HEK293 (cell line): ENCODE measurements around the gene SOX6.

Source experiments
- CTCF ChIP-seq: fragments of 450-650 bp; formaldehyde crosslinking; IDR thresholded peaks from 2 replicates; pipeline ENCODE4 v1.5.1; 2016; ENCODE audit warnings: missing biosample characterization, missing genetic modification characterization
- YY1 ChIP-seq: fragments of 450-650 bp; formaldehyde crosslinking; IDR thresholded peaks from 2 replicates; pipeline ENCODE4 v1.5.1; 2018; ENCODE audit warnings: missing biosample characterization, missing genetic modification characterization
- ZNF221 ChIP-seq: fragments of 450-650 bp; formaldehyde crosslinking; IDR thresholded peaks from 2 replicates; pipeline ENCODE4 v1.5.1; 2017; ENCODE audit warnings: missing biosample characterization, missing genetic modification characterization, borderline replicate concordance

GRCh38 chr11:16271258-16271657 is 85.1 kb downstream of the SOX6 start:
- TF ChIP-seq YY1 (tag by site-specific recombination) (no peak), CTCF (tag by site-specific recombination) (no peak), ZNF221 (tag by site-specific recombination) (no peak)
